AG04450 (cell line): Measurements from ENCODE around the gene LPIN3. TPM values are rescaled to one million over a fixed set of nuclear protein-coding genes. Genes with fewer than 3 reads are reported as not detected.

Experiments
- CTCF ChIA-PET: fragments of 300-600, 350-600 bp; formaldehyde crosslinking; extraction: SDS; loops from one replicate; lab custom pipeline; 2022; ENCODE audit warnings: antibody characterized with exemption, inconsistent platforms; lab: Charles Lee
- POLR2A ChIA-PET: fragments of 350-600 bp; formaldehyde crosslinking; extraction: SDS; loops from one replicate; lab custom pipeline; 2021; ENCODE audit warnings: antibody characterized with exemption, inconsistent platforms; lab: Yijun Ruan, JAX
- DNase-seq: peaks from one replicate; pipeline ENCODE4 v3.0.0-alpha.2; 2011; ENCODE audit warnings: low read depth, low spot score
- H3K27ac ChIP-seq: one replicate; pipeline ENCODE4 v1.5.1; 2012; ENCODE audit warnings: low read depth, low read length, control low read depth
- H3K27me3 ChIP-seq: one replicate; pipeline ENCODE4 v1.6.0; 2012; ENCODE audit warnings: low read length; ENCODE audit not compliant: control insufficient read depth, insufficient read depth
- H3K4me3 ChIP-seq: 2 replicates; pipeline ENCODE4 v1.5.1; 2011; ENCODE audit warnings: mild to moderate bottlenecking, low read depth, low read length, control low read depth
- H3K9me3 ChIP-seq: 2 replicates; pipeline ENCODE4 v1.5.1; 2012; ENCODE audit warnings: low read length; ENCODE audit not compliant: control insufficient read depth, insufficient read depth
- polyA plus RNA-seq: library from polyadenylated mRNA; depleted of rRNA; stranded (reverse); fragments of >200 nt; gene quantifications from 2 replicates; pipeline ENCODE4 v1.2.3, GENCODE V29; 2011
- TF ChIP-seq, protein P1 (sequence below): IDR thresholded peaks from 2 replicates; pipeline ENCODE4 v1.5.1; 2011; ENCODE audit warnings: low read depth, low read length, control low read depth, inconsistent platforms

LPIN3 gene
- polyA plus RNA-seq, 1 experiment = 1.2 TPM

DNA sequence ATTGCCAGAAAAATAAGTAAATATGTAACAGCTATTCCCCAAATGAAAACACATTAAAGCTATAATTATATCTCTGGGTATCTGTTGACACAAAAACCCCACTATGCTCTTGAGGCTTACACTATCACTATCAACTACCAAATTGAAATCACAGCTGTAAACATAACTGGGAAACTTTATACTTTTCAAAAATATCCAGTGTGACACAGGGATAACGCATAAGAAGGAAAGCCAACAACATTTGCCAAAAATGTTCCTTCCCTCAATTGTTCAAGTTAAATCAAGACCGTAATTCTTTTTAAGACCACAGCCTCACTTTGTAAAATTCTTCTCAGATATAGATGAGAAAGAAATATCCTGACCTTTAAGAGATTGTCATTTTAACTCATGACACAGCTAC is 26.2 kb upstream of the LPIN3 start:
- POLR2A ChIA-PET = no interaction called here
- no peak overlapping the region for H3K4me3 ChIP-seq
- no peaks in the 10 kb centered on the region for H3K27me3 ChIP-seq
- H3K9me3 ChIP-seq = no peaks in the 10 kb centered on the region
- no peak for DNase-seq
- TF ChIP-seq, protein P1, sequence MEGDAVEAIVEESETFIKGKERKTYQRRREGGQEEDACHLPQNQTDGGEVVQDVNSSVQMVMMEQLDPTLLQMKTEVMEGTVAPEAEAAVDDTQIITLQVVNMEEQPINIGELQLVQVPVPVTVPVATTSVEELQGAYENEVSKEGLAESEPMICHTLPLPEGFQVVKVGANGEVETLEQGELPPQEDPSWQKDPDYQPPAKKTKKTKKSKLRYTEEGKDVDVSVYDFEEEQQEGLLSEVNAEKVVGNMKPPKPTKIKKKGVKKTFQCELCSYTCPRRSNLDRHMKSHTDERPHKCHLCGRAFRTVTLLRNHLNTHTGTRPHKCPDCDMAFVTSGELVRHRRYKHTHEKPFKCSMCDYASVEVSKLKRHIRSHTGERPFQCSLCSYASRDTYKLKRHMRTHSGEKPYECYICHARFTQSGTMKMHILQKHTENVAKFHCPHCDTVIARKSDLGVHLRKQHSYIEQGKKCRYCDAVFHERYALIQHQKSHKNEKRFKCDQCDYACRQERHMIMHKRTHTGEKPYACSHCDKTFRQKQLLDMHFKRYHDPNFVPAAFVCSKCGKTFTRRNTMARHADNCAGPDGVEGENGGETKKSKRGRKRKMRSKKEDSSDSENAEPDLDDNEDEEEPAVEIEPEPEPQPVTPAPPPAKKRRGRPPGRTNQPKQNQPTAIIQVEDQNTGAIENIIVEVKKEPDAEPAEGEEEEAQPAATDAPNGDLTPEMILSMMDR = no peak
- CTCF ChIA-PET = interaction anchor here (1.6 to 1.7 kb wide), 2 partner anchors 72 to 97 kb away, joined by 4 to 5 read pairs; no protein-coding TSS in a partner anchor
- H3K27ac ChIP-seq = no peak overlapping the region

DNA sequence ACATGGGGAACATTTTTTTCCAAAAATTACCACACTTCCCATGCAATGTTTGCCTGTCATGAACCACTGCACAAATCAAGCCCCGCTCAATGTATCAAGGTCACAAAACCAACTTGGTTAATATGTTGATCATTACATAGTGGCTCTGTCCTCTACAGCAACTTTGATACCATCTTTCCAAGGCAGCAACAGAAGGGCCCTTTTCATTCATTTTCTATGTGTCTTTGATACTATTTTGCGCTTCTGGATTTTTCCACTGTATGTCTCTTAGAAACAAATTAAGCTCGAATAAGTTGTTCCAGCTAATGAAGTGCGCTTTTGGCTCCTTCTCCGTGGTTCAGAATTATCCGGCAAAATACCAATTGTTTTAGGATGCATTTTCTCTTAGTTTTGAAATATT is 24.6 kb upstream of the LPIN3 start:
- DNase-seq = no peak
- ChIA-PET POLR2A (interaction anchor here (0.6 to 3.7 kb wide), 3 partner anchors 13 to 137 kb away, joined by 3 to 22 read pairs (median 4); no protein-coding TSS in a partner anchor), CTCF (interaction anchor here (1.0 kb wide), 1 partner anchor 83 kb away, joined by 3 read pairs; no protein-coding TSS in a partner anchor)
- TF ChIP-seq, protein P1 = no peak
- Histone ChIP-seq H3K4me3 (peak overlapping the region; percentile 90), H3K9me3 (no peaks in the 10 kb centered on the region), H3K27ac (peak overlapping the region; percentile 32), H3K27me3 (no peaks in the 10 kb centered on the region)

DNA sequence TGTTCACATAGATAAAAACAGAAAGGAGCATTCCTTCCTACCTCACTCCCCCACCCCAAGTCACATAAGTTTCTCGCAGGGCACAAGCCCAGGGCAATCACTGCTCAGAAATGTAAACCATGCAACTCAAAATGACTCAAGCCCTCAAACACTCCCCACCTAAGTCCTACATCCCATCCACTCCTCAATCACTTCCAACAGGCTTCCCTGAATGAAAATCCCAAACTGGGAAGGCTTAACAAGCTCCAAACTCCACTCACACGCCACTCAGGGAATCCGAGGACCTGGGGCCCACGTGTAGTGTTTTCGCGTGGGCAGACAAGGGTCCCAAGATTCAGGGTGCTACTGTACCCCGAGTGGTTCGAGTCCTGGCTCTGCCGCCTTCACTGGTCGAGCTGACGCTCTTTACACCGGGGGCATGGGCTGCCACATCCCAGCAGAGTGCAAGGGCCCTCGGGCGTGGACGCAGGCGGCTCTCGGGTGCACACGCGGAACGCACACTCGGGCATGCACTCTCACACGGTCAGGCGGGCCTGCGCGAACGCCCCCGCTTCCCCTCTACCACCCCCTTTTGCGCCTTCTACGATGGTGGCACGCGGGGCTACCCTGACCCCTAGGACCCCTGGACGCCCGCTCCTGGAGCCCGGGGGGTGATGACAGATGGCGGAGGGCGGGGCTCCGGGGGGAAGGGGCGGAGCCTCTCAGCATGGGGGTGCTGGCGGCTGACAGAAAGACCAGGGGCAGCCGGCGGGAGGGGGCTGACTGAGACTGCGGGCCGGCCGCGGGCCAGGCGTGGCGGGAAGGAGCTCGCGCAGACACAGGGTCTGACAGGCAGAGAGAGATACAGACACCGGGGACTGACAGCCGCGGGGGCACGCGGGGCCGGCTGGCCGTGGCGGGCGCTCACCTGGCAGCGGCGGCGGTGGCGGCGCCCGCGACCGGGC is 23.7 kb upstream of the LPIN3 start:
- peak overlapping the region; percentile 99 for H3K27ac ChIP-seq
- ChIA-PET CTCF (interaction anchor here (1.0 kb wide), 1 partner anchor 84 kb away, joined by 3 read pairs; no protein-coding TSS in a partner anchor), POLR2A (interaction anchor here (0.6 to 3.7 kb wide), 6 partner anchors 11 to 138 kb away, joined by 3 to 22 read pairs (median 4); no protein-coding TSS in a partner anchor)
- H3K4me3 ChIP-seq = peak overlapping the region; percentile 90
- DNase-seq = peak; percentile 80
- TF ChIP-seq, protein P1 = no peak
- H3K27me3 ChIP-seq = no peaks in the 10 kb centered on the region
- no peaks in the 10 kb centered on the region for H3K9me3 ChIP-seq

DNA sequence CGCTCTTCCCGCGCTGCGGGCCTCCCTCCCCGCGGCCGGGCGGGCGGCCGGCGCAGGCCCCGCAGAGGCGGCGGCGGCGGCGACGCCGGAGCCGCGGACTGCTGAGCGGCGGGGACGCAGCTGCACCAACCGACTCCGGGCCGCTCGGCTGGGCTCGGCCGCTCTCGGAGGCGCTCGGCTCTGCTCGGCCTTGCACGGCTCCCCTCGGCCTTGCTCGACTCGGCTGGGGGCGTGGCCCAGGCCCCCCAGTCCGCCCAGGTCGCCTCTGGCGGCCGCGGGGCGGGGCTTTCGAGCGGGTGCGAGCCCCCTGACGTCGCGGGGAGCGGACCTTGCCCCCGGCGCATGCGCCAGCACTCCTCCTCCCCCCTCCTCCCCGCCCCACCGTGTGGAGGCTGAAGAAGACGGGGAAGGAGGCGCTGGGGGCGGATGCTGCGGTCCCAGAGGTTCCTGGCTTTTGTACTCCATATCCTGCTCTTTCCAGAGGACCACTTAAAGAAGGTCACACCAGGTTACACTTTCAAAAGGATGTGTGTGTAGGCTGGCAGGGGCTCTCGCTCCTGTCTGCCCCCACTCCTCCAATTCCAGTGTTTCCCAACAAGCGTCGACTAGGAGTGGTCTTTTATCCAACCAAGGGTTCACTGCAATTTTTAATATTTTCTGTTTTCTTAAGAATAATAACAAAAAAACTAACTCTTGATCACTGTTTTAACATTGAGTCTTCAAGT is 22.9 kb upstream of the LPIN3 start, which contains the start of gene ZHX3:
Gene ZHX3, minus strand, starts transcription at position 186 of the 725 bp plus-strand sequence. CDS start 112,815 bp downstream, outside the sequence.
- Histone ChIP-seq H3K27ac (peak within 1 kb of the TSS; percentile 99), H3K27me3 (no peaks in the 10 kb centered on the region), H3K9me3 (no peaks in the 10 kb centered on the region), H3K4me3 (peak within 1 kb of the TSS; percentile 90)
- POLR2A ChIA-PET = interaction anchor here (1.2 to 3.7 kb wide), 3 partner anchors 10 to 15 kb away, joined by 3 to 22 read pairs (median 5); no protein-coding TSS in a partner anchor
- peak; percentile 90 for DNase-seq
- CTCF ChIA-PET = no interaction called here
- TF ChIP-seq, protein P1 = no peak
